HCT116 (cell line): Measurements from ENCODE around the gene GRIK5.

Experiments used
- CTCF ChIP-seq, 3 experiments: fragments of 200-600 bp in 1 of 3; sonication (generic) in 1 of 3; IDR thresholded peaks in 2 of 3; conservative IDR thresholded peaks in 1 of 3; 2 replicates each; pipeline ENCODE4 v1.5.1; 2012 to 2017; ENCODE audit warnings: low read depth in 2 of 3, low read length in 2 of 3, antibody characterized with exemption in 1 of 3, borderline replicate concordance in 1 of 3, control low read depth in 1 of 3, mild to moderate bottlenecking in 1 of 3, mixed read lengths in 1 of 3, mixed run types in 1 of 3, moderate library complexity in 1 of 3; ENCODE audit not compliant: insufficient read depth in 1 of 3
- EZH2 ChIP-seq: fragments of 200-600 bp; sonication (generic); IDR thresholded peaks from 2 replicates; pipeline ENCODE4 v1.6.1; 2017; ENCODE audit warnings: antibody characterized with exemption, mixed run types
- JUND ChIP-seq: IDR thresholded peaks from 2 replicates; pipeline ENCODE4 v1.6.1; 2012
- MAX ChIP-seq: IDR thresholded peaks from 2 replicates; pipeline ENCODE4 v1.6.1; 2012
- POLR2A ChIP-seq: IDR thresholded peaks from 2 replicates; pipeline ENCODE4 v1.7.0; 2011; ENCODE audit warnings: borderline replicate concordance; ENCODE audit not compliant: insufficient read depth, insufficient read length; ENCODE audit errors: extremely low read depth
- POLR2AphosphoS5 ChIP-seq: IDR thresholded peaks from 2 replicates; pipeline ENCODE4 v1.6.1; 2011; ENCODE audit warnings: mild to moderate bottlenecking, low read depth, low read length, moderate library complexity
- RAD21 ChIP-seq: IDR thresholded peaks from 2 replicates; pipeline ENCODE4 v1.6.1; 2012; ENCODE audit warnings: low read depth, mild to moderate bottlenecking
- REST ChIP-seq: IDR thresholded peaks from 2 replicates; pipeline ENCODE4 v1.6.1; 2012; ENCODE audit warnings: low read depth
- SP1 ChIP-seq: IDR thresholded peaks from 2 replicates; pipeline ENCODE4 v1.6.1; 2012; ENCODE audit warnings: low read depth
- ZFX ChIP-seq: fragments of 450-650 bp; IDR thresholded peaks from 2 replicates; pipeline ENCODE4 v1.6.1; 2017
- TF ChIP-seq, protein P1 (sequence below): IDR thresholded peaks from 2 replicates; pipeline ENCODE4 v1.6.1; 2011; ENCODE audit warnings: mild to moderate bottlenecking, low read length, moderate library complexity; ENCODE audit not compliant: insufficient replicate concordance; ENCODE audit errors: extremely low read depth

- TF ChIP-seq POLR2AphosphoS5, result no peak
- TF ChIP-seq MAX, result no peak
- no peak for TF ChIP-seq REST
- no peak for TF ChIP-seq ZFX
- TF ChIP-seq CTCF (IDR thresholded peaks at IDR 0.05 in 2 of 3, conservative IDR thresholded peaks at IDR 0.05 in 1 of 3; ENCODE audit: borderline replicate concordance in 1 of 3, insufficient read depth in 1 of 3, low read depth in 2 of 3, low read length in 2 of 3), result no peak
- no peak for TF ChIP-seq POLR2A
- TF ChIP-seq EZH2, result no peak
- TF ChIP-seq, protein P1, sequence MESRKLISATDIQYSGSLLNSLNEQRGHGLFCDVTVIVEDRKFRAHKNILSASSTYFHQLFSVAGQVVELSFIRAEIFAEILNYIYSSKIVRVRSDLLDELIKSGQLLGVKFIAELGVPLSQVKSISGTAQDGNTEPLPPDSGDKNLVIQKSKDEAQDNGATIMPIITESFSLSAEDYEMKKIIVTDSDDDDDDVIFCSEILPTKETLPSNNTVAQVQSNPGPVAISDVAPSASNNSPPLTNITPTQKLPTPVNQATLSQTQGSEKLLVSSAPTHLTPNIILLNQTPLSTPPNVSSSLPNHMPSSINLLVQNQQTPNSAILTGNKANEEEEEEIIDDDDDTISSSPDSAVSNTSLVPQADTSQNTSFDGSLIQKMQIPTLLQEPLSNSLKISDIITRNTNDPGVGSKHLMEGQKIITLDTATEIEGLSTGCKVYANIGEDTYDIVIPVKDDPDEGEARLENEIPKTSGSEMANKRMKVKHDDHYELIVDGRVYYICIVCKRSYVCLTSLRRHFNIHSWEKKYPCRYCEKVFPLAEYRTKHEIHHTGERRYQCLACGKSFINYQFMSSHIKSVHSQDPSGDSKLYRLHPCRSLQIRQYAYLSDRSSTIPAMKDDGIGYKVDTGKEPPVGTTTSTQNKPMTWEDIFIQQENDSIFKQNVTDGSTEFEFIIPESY, result no peak
- no peak for TF ChIP-seq JUND
- TF ChIP-seq RAD21, result no peak
- no peak for TF ChIP-seq SP1
Observed at GRCh38 chr19:41999071-41999877, 70.7 kb downstream of the GRIK5 start.
